Measurements from ENCODE around the gene RABL6.
A peak's percentile ranks its signal among the peaks of the same experiment; 100 is the strongest.
"Not testable (repeated sequence)": the region's sequence is repeated elsewhere in the genome, so short reads cannot be mapped to it uniquely, and the experiment has no call there.

RABL6 gene

GRCh38 chr9:136881691-136882108 is 74.0 kb downstream of the RABL6 start:
- POLR2A ChIA-PET, result no interaction called here
- TF ChIP-seq CTCF (IDR thresholded peaks at IDR 0.05; ENCODE audit: insufficient read depth, low read length, missing control alignments), result no peak
- DNase-seq (ENCODE audit: low read depth, low spot score), result no peak
- no peak overlapping the region for H3K4me3 ChIP-seq (ENCODE audit: low read depth, low read length)
- CTCF ChIA-PET, result interaction anchor here (0.9 to 1.2 kb wide), 3 partner anchors 11 to 89 kb away, joined by 3 to 4 read pairs (median 4); no protein-coding TSS in a partner anchor

GRCh38 chr9:136882109-136882946 is 74.6 kb downstream of the RABL6 start:
- peak overlapping the region; percentile 23; the same call in 1 of the 2 replicates for H3K4me3 ChIP-seq (ENCODE audit: low read depth, low read length)
- ChIA-PET CTCF (interaction anchor here (0.9 to 1.2 kb wide), 3 partner anchors 12 to 90 kb away, joined by 3 to 4 read pairs (median 4); no protein-coding TSS in a partner anchor), POLR2A (no interaction called here)
- DNase-seq (ENCODE audit: low read depth, low spot score), result peak; percentile 14
- no peak for TF ChIP-seq CTCF (IDR thresholded peaks at IDR 0.05; ENCODE audit: insufficient read depth, low read length, missing control alignments)

GRCh38 chr9:136882947-136883283 is 75.2 kb downstream of the RABL6 start:
- POLR2A ChIA-PET; DNase-seq (ENCODE audit: low read depth, low spot score); H3K4me3 ChIP-seq (ENCODE audit: low read depth, low read length): not testable (repeated sequence)
- CTCF ChIA-PET, result interaction anchor here (1.2 kb wide), 1 partner anchor 26 kb away, joined by 3 read pairs; no protein-coding TSS in a partner anchor

- CTCF ChIA-PET; H3K4me3 ChIP-seq (ENCODE audit: low read depth, low read length); DNase-seq (ENCODE audit: low read depth, low spot score); POLR2A ChIA-PET: not testable (repeated sequence)
Observed at GRCh38 chr9:136883670-136884069, 75.9 kb downstream of the RABL6 start.

- ChIA-PET POLR2A (interaction anchor here (1.3 kb wide), 1 partner anchor 20 kb away, joined by 7 read pairs; the partner anchor contains the start of gene EDF1), CTCF (interaction anchor here (0.8 to 2.7 kb wide), 3 partner anchors 13 to 181 kb away, joined by 3 to 6 read pairs (median 3); partner anchors contain the start of gene C8G)
- no peak for TF ChIP-seq CTCF (IDR thresholded peaks at IDR 0.05; ENCODE audit: insufficient read depth, low read length, missing control alignments)
- H3K4me3 ChIP-seq (ENCODE audit: low read depth, low read length), result peak within 1 kb of the TSS; percentile 79
- DNase-seq (ENCODE audit: low read depth, low spot score), result peak; percentile 97
Observed at GRCh38 chr9:136885950-136886578, 78.3 kb downstream of the RABL6 start, which contains the start of gene TRAF2. Gene TRAF2, plus strand, starts transcription at chr9:136886516. Its CDS starts 12,225 bp downstream, at chr9:136898741.

GRCh38 chr9:136886610-136887597 is 79.2 kb downstream of the RABL6 start:
- DNase-seq (ENCODE audit: low read depth, low spot score), result no peak
- H3K4me3 ChIP-seq (ENCODE audit: low read depth, low read length), result peak overlapping the region; percentile 70
- no peak for TF ChIP-seq CTCF (IDR thresholded peaks at IDR 0.05; ENCODE audit: insufficient read depth, low read length, missing control alignments)
- CTCF ChIA-PET, result interaction anchor here (1.1 to 2.7 kb wide), 2 partner anchors 58 to 181 kb away, joined by 3 to 6 read pairs; partner anchors contain the start of gene C8G
- POLR2A ChIA-PET, result interaction anchor here (1.3 kb wide), 1 partner anchor 21 kb away, joined by 7 read pairs; the partner anchor contains the start of gene EDF1

Data from AG04449 (cell line).